GM12801 (cell line): ENCODE measurements around the gene ZNF474.

Experiments used
- CTCF ChIP-seq: IDR thresholded peaks from one replicate; pipeline ENCODE4 v1.5.1; 2011; ENCODE audit warnings: control low read depth; ENCODE audit not compliant: insufficient read length; ENCODE audit errors: extremely low read depth

The ZNF474 gene

DNA sequence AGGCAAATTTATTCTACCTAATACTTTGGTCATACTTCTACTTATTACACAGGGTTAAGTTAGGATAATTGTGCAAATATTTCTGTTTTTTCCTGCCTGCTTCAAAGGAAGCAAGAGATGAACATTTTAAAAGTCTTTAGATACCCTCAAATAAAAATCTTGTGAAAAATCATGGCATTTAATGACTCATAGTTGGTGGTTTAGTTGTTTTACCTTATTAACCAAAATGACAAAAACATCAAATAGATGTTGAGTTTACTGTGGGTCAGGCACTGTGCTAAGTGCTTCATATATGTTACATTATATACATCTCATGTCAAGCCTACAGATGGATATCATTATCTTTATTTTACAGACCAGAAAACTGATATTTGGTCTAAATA is 54.4 kb downstream of the ZNF474 start:
- no peak for TF ChIP-seq CTCF

- no peak for TF ChIP-seq CTCF
Observed at GRCh38 chr5:122184676-122185255, 55.4 kb downstream of the ZNF474 start.

DNA sequence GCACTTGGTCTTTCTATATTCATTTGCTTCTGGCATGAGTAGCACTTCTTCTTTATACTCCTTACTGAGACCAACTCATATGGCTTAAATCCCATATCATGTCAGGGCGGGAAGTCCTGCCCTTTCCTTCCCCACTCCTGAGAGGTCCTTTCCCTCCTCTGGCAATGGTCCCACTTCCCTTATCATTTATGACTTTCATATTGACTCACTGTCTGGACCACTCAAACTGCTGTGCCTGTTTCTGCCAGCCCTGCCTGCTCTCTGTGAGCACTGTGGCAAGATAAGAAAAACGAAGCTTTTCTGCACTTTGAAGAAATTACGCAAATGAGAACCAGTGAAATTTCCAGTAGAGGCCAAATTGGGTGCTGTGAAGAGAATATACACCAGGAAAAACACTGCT is 58.1 kb downstream of the ZNF474 start:
- TF ChIP-seq CTCF: no peak

GRCh38 chr5:122190156-122190555 is 60.8 kb downstream of the ZNF474 start:
- TF ChIP-seq CTCF: no peak

DNA sequence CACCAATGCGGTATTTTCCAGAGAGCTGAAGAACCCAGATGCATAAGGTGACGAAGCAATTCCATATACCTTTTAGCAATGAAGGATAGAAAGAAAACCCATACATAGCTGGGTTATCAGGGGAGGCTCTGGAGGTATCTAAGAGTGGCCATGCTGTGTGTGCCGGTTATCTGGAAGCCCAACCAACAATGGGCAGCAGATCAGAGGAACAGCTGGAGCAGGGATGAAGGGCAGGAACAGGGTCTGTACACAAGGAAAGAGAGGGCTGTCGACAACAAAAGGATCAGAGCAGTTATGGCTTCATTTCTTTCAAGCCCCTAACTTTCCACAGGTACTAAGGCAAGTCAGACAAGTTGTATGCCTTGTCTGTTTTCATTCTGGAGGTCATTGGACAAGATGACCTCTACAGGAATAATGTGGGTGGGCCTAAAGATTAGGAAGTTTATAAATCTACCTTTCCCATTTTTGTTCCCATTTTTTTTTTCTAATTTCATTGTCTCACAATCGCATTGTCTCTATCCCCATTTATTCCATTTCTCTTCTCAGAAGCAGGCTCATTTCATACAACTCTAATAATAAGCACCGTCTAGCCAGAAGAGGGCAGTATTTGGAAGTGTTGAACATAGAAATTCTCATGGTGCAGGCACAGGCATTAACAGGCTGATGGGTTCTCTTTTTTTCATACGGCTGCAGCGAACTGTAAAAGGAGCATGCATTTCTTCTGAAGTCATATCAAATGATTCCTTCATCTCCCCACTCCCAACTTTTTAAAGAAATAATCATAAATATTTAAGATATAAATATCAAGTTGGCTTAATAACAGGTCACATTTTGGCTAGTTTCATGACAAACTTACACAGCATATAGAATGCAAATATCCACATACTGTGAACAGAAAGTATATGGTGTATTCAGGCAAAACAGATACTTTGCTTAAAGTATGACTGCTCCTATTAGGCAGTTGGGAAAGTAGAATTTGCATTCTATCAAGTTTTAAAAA is 63.5 kb downstream of the ZNF474 start:
- TF ChIP-seq CTCF: no peak

- TF ChIP-seq CTCF: no peak
Observed at GRCh38 chr5:122195802-122196394, 66.6 kb downstream of the ZNF474 start.

DNA sequence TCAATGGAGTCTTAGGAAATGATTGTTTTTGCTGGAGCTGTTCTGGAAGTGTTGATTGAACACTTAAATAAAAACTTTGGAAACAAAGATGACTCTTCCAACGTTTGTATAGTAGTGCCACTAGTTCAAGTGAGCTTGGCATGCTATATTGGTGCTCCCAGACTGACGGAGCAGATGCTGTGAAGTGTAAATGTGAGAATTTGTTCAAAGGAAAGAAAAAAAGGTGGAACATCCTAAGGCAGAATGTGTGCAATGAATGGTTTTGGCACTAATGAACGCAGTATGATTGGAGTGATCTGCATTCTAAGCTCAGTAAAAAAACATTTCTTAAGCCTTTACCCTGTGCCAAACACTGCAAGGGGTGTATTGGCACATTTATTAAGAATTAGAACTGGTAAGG is 69.8 kb downstream of the ZNF474 start:
- no peak for TF ChIP-seq CTCF
